ENCODE data around the gene VCL. TPM values are rescaled to one million over a fixed set of nuclear protein-coding genes. Genes with fewer than 3 reads are reported as not detected.

VCL gene
- total and polyA plus RNA-seq, 9 of the 15 experiments (the other 6 are each of a cell fraction or from before 2014, with no cell fraction given), result 29.8 to 186 (median 76.4) TPM

- TF ChIP-seq, protein P1, sequence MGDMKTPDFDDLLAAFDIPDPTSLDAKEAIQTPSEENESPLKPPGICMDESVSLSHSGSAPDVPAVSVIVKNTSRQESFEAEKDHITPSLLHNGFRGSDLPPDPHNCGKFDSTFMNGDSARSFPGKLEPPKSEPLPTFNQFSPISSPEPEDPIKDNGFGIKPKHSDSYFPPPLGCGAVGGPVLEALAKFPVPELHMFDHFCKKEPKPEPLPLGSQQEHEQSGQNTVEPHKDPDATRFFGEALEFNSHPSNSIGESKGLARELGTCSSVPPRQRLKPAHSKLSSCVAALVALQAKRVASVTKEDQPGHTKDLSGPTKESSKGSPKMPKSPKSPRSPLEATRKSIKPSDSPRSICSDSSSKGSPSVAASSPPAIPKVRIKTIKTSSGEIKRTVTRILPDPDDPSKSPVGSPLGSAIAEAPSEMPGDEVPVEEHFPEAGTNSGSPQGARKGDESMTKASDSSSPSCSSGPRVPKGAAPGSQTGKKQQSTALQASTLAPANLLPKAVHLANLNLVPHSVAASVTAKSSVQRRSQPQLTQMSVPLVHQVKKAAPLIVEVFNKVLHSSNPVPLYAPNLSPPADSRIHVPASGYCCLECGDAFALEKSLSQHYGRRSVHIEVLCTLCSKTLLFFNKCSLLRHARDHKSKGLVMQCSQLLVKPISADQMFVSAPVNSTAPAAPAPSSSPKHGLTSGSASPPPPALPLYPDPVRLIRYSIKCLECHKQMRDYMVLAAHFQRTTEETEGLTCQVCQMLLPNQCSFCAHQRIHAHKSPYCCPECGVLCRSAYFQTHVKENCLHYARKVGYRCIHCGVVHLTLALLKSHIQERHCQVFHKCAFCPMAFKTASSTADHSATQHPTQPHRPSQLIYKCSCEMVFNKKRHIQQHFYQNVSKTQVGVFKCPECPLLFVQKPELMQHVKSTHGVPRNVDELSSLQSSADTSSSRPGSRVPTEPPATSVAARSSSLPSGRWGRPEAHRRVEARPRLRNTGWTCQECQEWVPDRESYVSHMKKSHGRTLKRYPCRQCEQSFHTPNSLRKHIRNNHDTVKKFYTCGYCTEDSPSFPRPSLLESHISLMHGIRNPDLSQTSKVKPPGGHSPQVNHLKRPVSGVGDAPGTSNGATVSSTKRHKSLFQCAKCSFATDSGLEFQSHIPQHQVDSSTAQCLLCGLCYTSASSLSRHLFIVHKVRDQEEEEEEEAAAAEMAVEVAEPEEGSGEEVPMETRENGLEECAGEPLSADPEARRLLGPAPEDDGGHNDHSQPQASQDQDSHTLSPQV (IDR thresholded peaks at IDR 0.05), result no peak
- TF ChIP-seq, protein P2, sequence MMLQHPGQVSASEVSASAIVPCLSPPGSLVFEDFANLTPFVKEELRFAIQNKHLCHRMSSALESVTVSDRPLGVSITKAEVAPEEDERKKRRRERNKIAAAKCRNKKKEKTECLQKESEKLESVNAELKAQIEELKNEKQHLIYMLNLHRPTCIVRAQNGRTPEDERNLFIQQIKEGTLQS (IDR thresholded peaks at IDR 0.05), result peak; percentile 25; the same call in 1 of the 2 replicates
- TF ChIP-seq, protein P2 (CRISPR knock-in tag; conservative IDR thresholded peaks at IDR 0.05), result no peak
- peak; percentile 52; the same call in 1 of the 2 replicates for TF ChIP-seq GTF2E2 (tag; IDR thresholded peaks at IDR 0.05)
- 0 out of 2 replicates have a peak, but pooled peaks have one; percentile 5 for TF ChIP-seq TOE1 (IDR thresholded peaks at IDR 0.05; ENCODE audit: borderline replicate concordance)
- no peak for TF ChIP-seq TOE1 (CRISPR knock-in tag; IDR thresholded peaks at IDR 0.05; ENCODE audit: borderline replicate concordance, low read depth)
- peak; percentile 38 for TF ChIP-seq MEIS2 (IDR thresholded peaks at IDR 0.05; ENCODE audit: partially characterized antibody)
- no peak for TF ChIP-seq LARP7 (IDR thresholded peaks at IDR 0.05)
- TF ChIP-seq SRF (CRISPR knock-in tag; IDR thresholded peaks at IDR 0.05), result peak in 1 of 2 experiments; percentile 87; a peak in 2 of 4 replicates
- TF ChIP-seq JUNB (CRISPR knock-in tag; conservative IDR thresholded peaks at IDR 0.05), result no peak
- TF ChIP-seq CEBPG (CRISPR knock-in tag; IDR thresholded peaks at IDR 0.05), result peak; percentile 73; the same call in 1 of the 2 replicates
- TF ChIP-seq CEBPG (tag; conservative IDR thresholded peaks at IDR 0.05 in 1 of 2, IDR thresholded peaks at IDR 0.05 in 1 of 2), result peak; percentile 66 to 89
- no peak for TF ChIP-seq SAFB2 (IDR thresholded peaks at IDR 0.05; ENCODE audit: borderline replicate concordance, low read depth, low read length, severe bottlenecking)
Observed at GRCh38 chr10:74151879-74152722, 154.2 kb downstream of the VCL start (continued).

Measured in K562 (cell line).